ENCODE data around the gene EEPD1.
"Not testable (repeated sequence)": the region's sequence is repeated elsewhere in the genome, so short reads cannot be mapped to it uniquely, and the experiment has no call there.

EEPD1 gene

DNA sequence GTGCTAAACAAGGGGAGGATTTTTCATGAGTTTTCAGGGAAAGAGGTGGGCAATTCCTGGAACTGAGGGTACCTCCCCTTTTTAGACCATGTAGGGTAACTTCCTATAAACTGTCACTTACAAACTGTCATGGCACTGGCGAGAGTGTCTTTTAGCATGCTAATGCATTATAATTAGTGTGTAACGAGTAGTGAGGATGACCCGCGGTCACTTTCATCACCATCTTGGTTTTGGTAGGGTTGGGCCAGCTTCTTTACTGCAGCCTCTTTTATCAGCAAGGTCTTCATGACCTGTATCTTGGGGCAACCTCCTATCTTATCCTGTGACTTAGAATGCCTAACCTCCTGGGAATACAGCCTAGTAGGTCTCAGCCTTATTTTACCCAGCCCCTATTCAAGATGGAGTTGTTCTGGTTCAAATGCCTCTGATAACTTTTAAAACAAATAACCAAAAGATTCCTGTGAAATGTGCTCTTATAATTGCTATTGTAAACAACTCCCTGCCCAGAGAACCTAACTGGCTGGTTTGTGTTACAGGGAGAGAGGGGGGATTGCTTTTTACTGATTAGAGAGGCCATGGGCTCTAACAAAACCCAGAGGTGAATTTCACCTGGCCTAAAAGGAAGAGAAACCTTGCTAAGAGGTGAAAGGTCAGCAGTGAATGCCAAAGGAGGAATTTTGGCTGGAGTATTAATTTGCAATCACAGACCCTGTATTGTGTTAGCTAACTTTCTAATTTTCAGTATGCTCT lies 64.3 kb downstream of the EEPD1 start:
- no peak for DNase-seq

DNA sequence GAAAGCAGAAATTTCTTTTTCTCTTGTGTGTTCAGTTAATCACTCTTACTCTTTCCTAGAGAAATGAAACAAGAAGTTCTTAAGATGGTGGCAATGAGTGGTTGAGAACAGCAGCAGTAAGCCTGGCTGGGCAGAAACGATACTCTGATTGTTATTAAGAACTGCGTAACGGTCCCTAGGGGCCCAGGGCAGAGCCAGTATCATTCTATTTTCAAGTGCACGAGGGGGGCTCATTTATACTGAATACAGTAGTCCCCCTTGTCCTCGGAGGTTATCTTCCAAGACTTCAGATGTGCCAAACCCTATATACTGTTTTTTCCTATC lies 64.9 kb downstream of the EEPD1 start:
- DNase-seq, result no peak

GRCh38 chr7:36219429-36219828 lies 66.4 kb downstream of the EEPD1 start:
- no peak for DNase-seq

- no peak for DNase-seq
Measured at GRCh38 chr7:36223851-36224250, 70.8 kb downstream of the EEPD1 start.

GRCh38 chr7:36224934-36225858 lies 72.1 kb downstream of the EEPD1 start:
- no peak for DNase-seq

DNA sequence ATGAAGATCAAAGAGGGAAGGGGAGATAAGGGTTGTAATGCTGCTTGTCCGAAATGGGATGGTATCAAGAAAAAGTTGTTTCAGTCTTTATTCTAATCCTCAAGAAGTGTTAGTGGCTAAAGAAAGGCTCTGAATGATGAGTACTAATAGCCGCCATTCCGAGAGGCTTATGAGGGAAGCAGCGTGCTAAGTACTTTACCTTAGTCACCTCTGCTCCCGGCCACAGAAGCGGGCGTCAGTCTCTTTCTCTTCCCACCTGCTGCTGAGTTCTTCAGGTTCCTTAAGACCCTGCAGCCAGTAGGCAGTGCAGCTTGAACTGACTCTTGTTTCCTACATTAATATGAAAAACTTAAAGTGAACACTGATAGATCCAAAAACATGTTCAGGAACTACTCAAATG lies 73.1 kb downstream of the EEPD1 start:
- DNase-seq, result no peak

- no peak for DNase-seq
Measured at GRCh38 chr7:36227223-36227622, 74.2 kb downstream of the EEPD1 start.

DNA sequence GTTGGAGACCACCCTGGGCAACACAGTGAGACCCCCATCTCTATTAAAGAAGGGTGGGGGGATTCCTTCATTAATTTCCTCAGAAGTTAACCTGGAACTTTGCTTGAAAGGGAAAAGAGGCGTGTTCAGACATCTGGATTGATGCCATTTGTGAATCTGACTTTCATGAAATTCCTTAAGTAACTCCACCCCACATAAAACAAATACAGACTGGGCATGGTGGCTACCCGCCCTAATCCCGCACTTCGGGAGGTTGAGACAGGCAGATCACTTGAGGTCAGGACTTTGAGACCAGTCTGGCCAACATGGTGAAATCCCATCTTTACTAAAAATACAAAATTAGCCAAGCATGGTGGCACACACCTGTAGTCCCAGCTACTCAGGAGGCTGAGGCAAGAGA lies 75.0 kb downstream of the EEPD1 start:
- no peak for DNase-seq

DNA sequence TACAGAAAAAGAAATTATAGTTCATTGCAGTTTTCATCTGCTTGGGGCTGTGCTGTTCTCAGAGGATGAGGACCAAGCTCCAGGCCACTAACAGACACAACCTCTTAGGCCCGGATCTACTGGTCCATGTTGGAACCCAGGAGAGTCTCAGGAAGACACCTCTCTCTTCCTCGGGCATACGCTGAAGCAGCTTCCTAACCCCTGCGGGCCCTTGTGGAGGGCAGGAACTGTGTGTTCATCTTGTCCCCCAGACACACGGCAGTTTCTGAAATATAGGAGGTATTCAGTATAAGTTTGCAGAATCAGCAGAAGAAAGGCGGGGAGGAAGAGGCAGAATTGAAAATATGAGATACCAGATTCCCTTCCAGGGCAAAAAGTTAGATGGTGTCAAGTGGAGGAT lies 78.4 kb downstream of the EEPD1 start:
- DNase-seq, result no peak

DNA sequence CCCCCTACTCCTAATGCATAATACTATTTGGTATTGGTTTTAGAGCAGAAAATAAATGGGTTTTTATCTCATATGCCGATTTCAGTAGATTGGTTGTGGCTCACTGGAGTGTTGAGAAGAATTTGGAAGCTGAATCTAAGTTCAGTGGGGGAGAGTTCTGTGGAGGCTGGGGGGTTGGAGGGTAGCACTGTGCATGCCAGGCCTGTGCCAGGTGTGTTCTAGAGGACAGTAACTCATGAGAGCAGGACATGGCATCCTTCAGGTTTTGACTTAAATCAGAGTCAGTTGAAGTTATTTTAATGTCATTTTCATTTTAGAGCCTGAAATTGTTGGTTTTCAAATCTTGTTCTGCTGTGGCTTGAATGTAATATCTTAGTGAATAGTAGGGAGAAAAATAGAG lies 79.5 kb downstream of the EEPD1 start:
- DNase-seq, result no peak

GRCh38 chr7:36232971-36233550 lies 80.0 kb downstream of the EEPD1 start:
- no peak for DNase-seq

- DNase-seq, result no peak
Measured at GRCh38 chr7:36236073-36236472, 83.0 kb downstream of the EEPD1 start.

GRCh38 chr7:36238138-36238537 lies 85.1 kb downstream of the EEPD1 start:
- DNase-seq, result no peak

DNA sequence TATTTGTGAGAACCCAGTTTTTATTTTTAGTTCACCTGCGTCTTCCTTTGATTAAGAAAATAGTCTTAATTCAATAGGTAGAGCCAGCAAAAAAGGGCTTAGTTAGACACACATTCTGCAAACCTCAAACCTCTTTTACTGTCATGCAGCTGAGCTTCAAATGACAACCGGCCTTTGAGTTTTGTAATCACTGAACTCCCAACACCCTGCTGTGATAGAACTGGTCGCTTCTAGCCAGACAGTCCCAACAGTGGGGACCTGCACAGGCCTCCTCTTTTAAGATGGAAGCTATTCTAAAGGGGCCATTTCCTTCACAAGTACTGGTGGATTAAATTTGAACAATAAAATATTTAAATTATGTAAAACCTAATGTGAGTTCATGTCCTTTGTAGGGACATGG lies 90.3 kb downstream of the EEPD1 start:
- not testable (repeated sequence) for DNase-seq

DNA sequence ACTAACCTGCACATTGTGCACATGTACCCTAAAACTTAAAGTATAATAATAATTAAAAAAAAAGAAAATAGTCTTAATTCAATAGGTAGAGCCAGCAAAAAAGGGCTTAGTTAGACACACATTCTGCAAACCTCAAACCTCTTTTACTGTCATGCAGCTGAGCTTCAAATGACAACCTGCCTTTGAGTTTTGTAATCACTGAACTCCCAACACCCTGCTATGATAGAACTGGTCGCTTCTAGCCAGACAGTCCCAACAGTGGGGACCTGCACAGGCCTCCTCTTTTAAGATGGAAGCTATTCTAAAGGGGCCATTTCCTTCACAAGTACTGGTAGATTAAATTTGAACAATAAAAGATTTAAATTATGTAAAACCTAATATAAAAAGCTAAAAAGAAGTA lies 90.9 kb downstream of the EEPD1 start:
- not testable (repeated sequence) for DNase-seq

DNA sequence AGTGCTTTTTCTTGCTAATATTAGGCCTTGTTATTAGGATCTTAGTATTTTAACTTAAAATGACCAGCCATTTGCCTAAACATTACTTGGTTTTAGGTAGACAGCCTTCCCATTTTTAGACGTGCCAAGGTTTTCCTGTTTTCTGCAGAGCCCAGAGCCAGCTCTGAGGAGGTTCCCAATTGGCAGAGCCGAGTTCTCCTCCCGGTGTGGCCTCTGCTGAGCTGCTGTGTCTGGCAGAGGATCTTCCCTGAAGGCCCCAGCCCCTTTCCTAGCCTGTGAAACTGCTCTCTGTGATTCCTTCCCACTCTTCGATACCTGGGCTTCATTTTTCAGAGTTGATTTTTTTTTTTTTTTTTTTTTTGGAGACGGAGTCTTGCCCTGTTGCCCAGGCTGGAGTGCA lies 91.4 kb downstream of the EEPD1 start:
- no peak for DNase-seq

DNA sequence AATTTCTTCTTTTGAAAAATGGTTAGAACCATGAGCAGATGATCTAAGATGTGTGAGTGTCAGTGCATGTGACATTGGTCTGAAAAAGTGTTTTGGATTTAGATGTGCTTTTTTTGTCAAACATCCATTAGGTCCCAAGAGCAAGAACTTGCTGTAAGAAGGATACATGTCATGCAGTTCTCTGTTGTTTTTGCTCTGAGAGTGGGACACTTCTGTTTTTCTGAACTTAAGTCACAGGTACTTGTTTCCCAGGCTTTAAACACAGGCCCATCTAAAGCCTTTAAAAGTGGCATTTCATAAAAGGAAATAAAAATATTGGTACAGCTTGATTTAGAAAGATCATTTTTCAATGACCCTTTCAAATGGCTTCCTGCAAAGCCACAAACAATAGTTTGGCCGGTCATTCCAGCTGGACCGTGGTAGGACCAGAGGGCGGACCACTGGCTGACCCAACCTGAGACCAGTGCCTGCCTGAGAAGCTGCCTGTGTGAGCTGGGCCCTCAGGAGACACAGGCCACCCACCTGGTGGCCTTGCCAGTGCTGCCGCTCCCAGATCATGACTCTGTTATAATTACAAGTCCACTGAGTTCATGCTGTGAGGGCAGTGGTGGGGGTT lies 92.7 kb downstream of the EEPD1 start:
- DNase-seq, result no peak

- no peak for DNase-seq
Measured at GRCh38 chr7:36249091-36249490, 96.0 kb downstream of the EEPD1 start.

- DNase-seq, result no peak
Measured at GRCh38 chr7:36253699-36254098, 100.6 kb downstream of the EEPD1 start.

DNA sequence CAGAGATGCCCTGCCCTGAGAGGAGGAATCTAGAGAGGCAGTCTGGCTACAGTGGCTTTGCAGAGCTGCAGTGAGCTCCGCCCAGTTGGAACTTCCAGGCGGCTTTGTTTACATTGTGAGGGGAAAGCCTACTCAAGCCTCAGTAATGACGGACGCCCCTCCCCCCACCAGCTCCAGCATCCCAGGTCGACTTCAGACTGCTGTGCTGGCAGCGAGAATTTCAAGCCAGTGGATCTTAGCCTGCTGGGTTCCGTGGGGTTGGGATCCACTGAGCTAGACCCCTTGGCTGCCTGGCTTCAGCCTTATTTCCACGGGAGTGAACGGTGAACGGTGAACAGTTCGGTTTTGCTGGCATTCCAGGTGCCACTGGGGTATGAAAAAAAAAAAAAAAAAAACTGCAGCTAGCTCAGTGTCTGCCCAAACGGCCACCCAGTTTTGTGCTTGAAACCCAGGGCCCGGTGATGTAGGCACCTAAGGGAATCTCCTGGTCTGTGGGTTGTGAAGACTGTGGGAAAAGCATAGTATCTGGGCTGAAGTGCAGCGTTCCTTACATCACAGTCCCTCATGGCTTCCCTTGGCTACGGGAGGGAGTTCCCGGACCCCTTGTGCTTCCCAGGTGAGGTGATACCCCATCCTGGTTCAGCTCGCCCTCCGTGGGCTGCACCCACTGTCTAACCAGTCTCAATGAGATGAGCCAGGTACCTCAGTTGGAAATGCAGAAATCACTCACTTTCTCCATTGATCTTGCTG lies 105.6 kb downstream of the EEPD1 start:
- peak; percentile 86 for DNase-seq

GRCh38 chr7:36260481-36260880 lies 107.4 kb downstream of the EEPD1 start:
- DNase-seq, result no peak

DNA sequence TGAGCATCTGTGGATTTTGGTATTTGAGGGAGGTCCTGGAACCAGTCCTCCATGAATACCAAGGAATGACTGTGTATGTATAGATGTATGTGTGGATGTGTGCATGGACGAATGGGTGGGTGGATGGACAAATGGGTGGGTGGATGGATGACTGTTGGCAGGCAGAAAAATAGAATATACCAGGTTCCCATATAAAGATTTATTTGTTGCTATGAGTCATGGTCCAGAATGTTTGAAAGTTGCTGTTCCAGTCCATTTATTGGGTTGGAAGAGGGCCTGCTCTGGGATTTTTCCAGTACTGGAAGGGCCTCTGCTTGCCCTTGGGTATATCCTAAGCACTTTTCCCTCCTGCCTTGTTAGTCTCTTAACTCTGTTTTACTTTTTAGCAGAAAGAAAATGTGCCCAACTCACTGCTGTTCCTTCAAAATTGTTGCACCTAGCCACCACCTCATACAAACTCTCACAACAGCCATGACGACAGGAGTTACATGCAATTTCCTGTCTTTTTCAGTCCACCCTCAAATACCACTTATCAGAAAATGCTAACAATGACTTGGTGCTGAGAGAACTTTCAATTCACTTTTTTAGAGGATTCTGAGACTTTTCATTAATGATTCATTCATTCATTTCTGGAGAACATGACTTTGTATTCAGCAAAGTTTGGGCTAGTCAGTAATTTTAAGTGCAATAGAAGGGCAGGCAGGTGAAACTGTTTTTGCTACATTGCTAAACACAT lies 108.1 kb downstream of the EEPD1 start:
- no peak for DNase-seq
